K562 (cell line): Measurements from ENCODE around the gene NAIF1. TPM values are rescaled to one million over a fixed set of nuclear protein-coding genes. Genes with fewer than 3 reads are reported as not detected.

Experiments
- ATAC-seq: fragments of 200-7000 bp; cut with Tn5 transposase; 3 replicates; pipeline ENCODE4 v1.9.1; 2020; ENCODE audit warnings: moderate library complexity
- BruUV-seq: library from RNA; stranded (reverse); fragments of 400-500 nt; replicated peaks from 2 replicates; lab custom pipeline; 2021; lab: Mats Ljungman, UMichigan
- CTCF ChIA-PET: fragments of 300-600 bp; formaldehyde crosslinking; extraction: SDS; loops from one replicate; lab custom pipeline; 2021; ENCODE audit warnings: low intra/inter-chr PET ratio; lab: Yijun Ruan, JAX
- POLR2A ChIA-PET: fragments of 300-600, 350-650 bp; sonication (Branson Sonifier 250); formaldehyde crosslinking; extraction: SDS; loops from one replicate; lab custom pipeline; 2021; ENCODE audit warnings: antibody characterized with exemption, inconsistent platforms; lab: Yijun Ruan, JAX
- DNase-seq, 4 experiments: peaks; one replicate each; pipeline versions ENCODE4 v3.0.0 to v3.0.0-alpha.2; 2011 to 2018; ENCODE audit warnings: low spot score in 3 of 4, mixed read lengths in 3 of 4; ENCODE audit errors: extremely low read depth in 1 of 4
- FAIRE-seq: peaks from 2 replicates; lab custom pipeline; 2011; peaks lifted over from hg19 to GRCh38; lab: Jason Lieb, UNC
- H2AFZ ChIP-seq: 2 replicates; pipeline ENCODE4 v1.6.0; 2011; ENCODE audit warnings: low read depth, low read length, control low read depth, inconsistent platforms
- H3K27ac ChIP-seq: fragments of 200-600 bp; 3 replicates; pipeline ENCODE4 v1.8.0; 2011; ENCODE audit warnings: low read depth, mild to moderate bottlenecking, control low read depth, inconsistent platforms, low read length, moderate library complexity, mixed read lengths; ENCODE audit errors: extremely low read depth
- H3K27me3 ChIP-seq, 2 experiments: fragments of 300-600 bp in 1 of 2; 2 replicates in 1 of 2; 3 replicates in 1 of 2; pipeline versions ENCODE4 v1.6.0 to v1.8.0; 2011; ENCODE audit warnings: inconsistent platforms in 2 of 2, low read length in 2 of 2, mild to moderate bottlenecking in 1 of 2, mixed read lengths in 1 of 2, moderate library complexity in 1 of 2; ENCODE audit not compliant: control insufficient read depth in 2 of 2, insufficient read depth in 2 of 2
- H3K36me3 ChIP-seq: fragments of 300-600 bp; 3 replicates; pipeline ENCODE4 v1.8.0; 2011; ENCODE audit warnings: mild to moderate bottlenecking, low read length, inconsistent platforms; ENCODE audit not compliant: control insufficient read depth, insufficient read depth
- H3K4me1 ChIP-seq, 2 experiments: fragments of 200-600 bp in 1 of 2; replicated peaks in 1 of 2; 2 replicates in 1 of 2; 3 replicates in 1 of 2; pipeline versions ENCODE4 v1.5.1 to v1.8.0; 2011; ENCODE audit warnings: inconsistent platforms in 2 of 2, low read length in 2 of 2, mild to moderate bottlenecking in 1 of 2, mixed read lengths in 1 of 2, moderate library complexity in 1 of 2; ENCODE audit not compliant: control insufficient read depth in 2 of 2, insufficient read depth in 2 of 2
- H3K4me2 ChIP-seq: 2 replicates; pipeline ENCODE4 v1.6.1; 2011; ENCODE audit warnings: low read length, control low read depth, inconsistent platforms, mixed read lengths; ENCODE audit not compliant: insufficient read depth
- H3K4me3 ChIP-seq: fragments of 200-600 bp; sonication (generic), shearing (Covaris generic); 2 replicates; pipeline ENCODE4 v1.5.1; 2016; ENCODE audit warnings: control low read depth, inconsistent platforms
- H3K79me2 ChIP-seq: fragments of 200-600 bp; 3 replicates; pipeline ENCODE4 v1.8.0; 2011; ENCODE audit warnings: low read length, inconsistent platforms; ENCODE audit not compliant: control insufficient read depth, insufficient read depth
- H3K9ac ChIP-seq, 2 experiments: 2 replicates each; pipeline versions ENCODE4 v1.6.0 to v1.6.1; 2011; ENCODE audit warnings: low read depth in 2 of 2, low read length in 2 of 2, control low read depth in 1 of 2, inconsistent platforms in 1 of 2, mild to moderate bottlenecking in 1 of 2, mixed read lengths in 1 of 2; ENCODE audit not compliant: insufficient read depth in 1 of 2
- H3K9me1 ChIP-seq: one replicate; pipeline ENCODE4 v1.6.0; 2011; ENCODE audit warnings: inconsistent platforms, mild to moderate bottlenecking, low read length, moderate library complexity; ENCODE audit not compliant: control insufficient read depth, insufficient read depth
- H3K9me3 ChIP-seq: replicated peaks from 2 replicates; pipeline ENCODE4 v1.5.1; 2011; ENCODE audit warnings: low read depth, low read length, inconsistent platforms; ENCODE audit not compliant: control insufficient read depth, insufficient read depth
- H4K20me1 ChIP-seq: replicated peaks from 2 replicates; pipeline ENCODE4 v1.6.1; 2011; ENCODE audit warnings: low read length, inconsistent platforms, mixed read lengths; ENCODE audit not compliant: control insufficient read depth, insufficient read depth
- ATF6 ChIP-seq: sonication (generic); formaldehyde crosslinking; IDR thresholded peaks from 2 replicates; pipeline ENCODE4 v1.4.0; 2020; ENCODE audit warnings: mild to moderate bottlenecking, missing genetic modification reagents
- BRF2 ChIP-seq: IDR thresholded peaks from 3 replicates; pipeline ENCODE4 v1.6.1; 2011; ENCODE audit warnings: borderline replicate concordance, mild to moderate bottlenecking; ENCODE audit not compliant: insufficient read length, insufficient read depth
- CBFA2T3 ChIP-seq: fragments of 450-650 bp; IDR thresholded peaks from 2 replicates; pipeline ENCODE4 v1.6.1; 2017
- CC2D1A ChIP-seq: fragments of 450-650 bp; IDR thresholded peaks from 2 replicates; pipeline ENCODE4 v1.6.1; 2017; ENCODE audit warnings: mild to moderate bottlenecking
- COPS2 ChIP-seq: fragments of 450-650 bp; conservative IDR thresholded peaks from 2 replicates; pipeline ENCODE4 v1.6.1; 2016; ENCODE audit warnings: mild to moderate bottlenecking, moderate library complexity
- FIP1L1 ChIP-seq: fragments of 200-400 bp; formaldehyde crosslinking; IDR thresholded peaks from 2 replicates; pipeline ENCODE4 v1.6.1; 2018; ENCODE audit warnings: mild to moderate bottlenecking, low read depth, low read length; ENCODE audit not compliant: poor library complexity, severe bottlenecking
- PRPF4 ChIP-seq: fragments of 200-400 bp; formaldehyde crosslinking; IDR thresholded peaks from one replicate; pipeline ENCODE4 v1.6.1; 2017; ENCODE audit warnings: low read length, low read depth, mild to moderate bottlenecking; ENCODE audit not compliant: insufficient read depth, poor library complexity, severe bottlenecking
- RBBP5 ChIP-seq: fragments of 200-600 bp; sonication (generic); IDR thresholded peaks from 2 replicates; pipeline ENCODE4 v1.6.1; 2012; ENCODE audit warnings: borderline replicate concordance, mild to moderate bottlenecking, low read length, control low read depth, inconsistent platforms; ENCODE audit not compliant: insufficient read depth, poor library complexity, severe bottlenecking
- TARDBP ChIP-seq: fragments of 450-650 bp; IDR thresholded peaks from 2 replicates; pipeline ENCODE4 v1.6.1; 2016
- ZNF124 ChIP-seq: sonication (generic); formaldehyde crosslinking; IDR thresholded peaks from 2 replicates; pipeline ENCODE4 v1.8.1; 2022; ENCODE audit warnings: missing genetic modification reagents
- WGBS: fragments of 100-300 bp; shearing (Covaris generic); methylation state at CpG from one replicate; pipeline ENCODE4 v1.1.6; 2016; ENCODE audit warnings: low coverage, mixed read lengths; ENCODE audit not compliant: insufficient coverage; ENCODE audit errors: missing lambda C conversion rate; 5-methylcytosine and 5-hydroxymethylcytosine counted together
- in situ Hi-C: fragments of 300-500 bp; cut with MboI; formaldehyde crosslinking; loops from 4 replicates; pipeline ENCODE4 v1.15.0; 2018; ENCODE audit warnings: inconsistent platforms, mixed read lengths
- intact Hi-C: fragments of 100-400 bp; cut with micrococcal nuclease; formaldehyde crosslinking; loops from 2 replicates; pipeline ENCODE4 v1.14.2; 2022
- polyA plus RNA-seq, 8 experiments: library from polyadenylated mRNA; depleted of rRNA in 4 of 8; stranded (reverse) in 5 of 8; unstranded in 3 of 8; fragments of >200 nt; fragmentation: Nextera tagmentation in 2 of 8; fragmentation: Illumina TruSeq in 1 of 8; extraction: Ambion mirVana in 2 of 8; extraction: Trizol in 1 of 8; gene quantifications; 2 replicates each; pipeline versions ENCODE4 v1.2.1 to v1.2.3, GENCODE V29; 2011 to 2014; ENCODE audit warnings: inconsistent platforms in 1 of 8, missing spikeins in 1 of 8
- total RNA-seq, 7 experiments: library from RNA; depleted of rRNA in 6 of 7; stranded (reverse); fragments of >200 nt in 6 of 7; fragmentation: Illumina TruSeq in 2 of 7; extraction: Trizol in 2 of 7; gene quantifications; 2 replicates each; pipeline versions ENCODE4 v1.2.1 to v1.2.3, GENCODE V29; 2011 to 2021; ENCODE audit warnings: low replicate concordance in 1 of 7
- TF ChIP-seq, protein P1 (sequence below): IDR thresholded peaks from 2 replicates; pipeline ENCODE4 v1.6.1; 2012; ENCODE audit warnings: low read depth, low read length, improper control_type of control experiment, borderline replicate concordance
- TF ChIP-seq, protein P2 (sequence below): fragments of 250-450 bp; sonication (Bioruptor Pico); IDR thresholded peaks from 2 replicates; pipeline ENCODE4 v1.4.0; 2020

NAIF1 gene
- total and polyA plus RNA-seq, 9 of the 15 experiments (the other 6 are each of a cell fraction or from before 2014, with no cell fraction given): 4.8 to 26.6 (median 17.2) TPM

DNA sequence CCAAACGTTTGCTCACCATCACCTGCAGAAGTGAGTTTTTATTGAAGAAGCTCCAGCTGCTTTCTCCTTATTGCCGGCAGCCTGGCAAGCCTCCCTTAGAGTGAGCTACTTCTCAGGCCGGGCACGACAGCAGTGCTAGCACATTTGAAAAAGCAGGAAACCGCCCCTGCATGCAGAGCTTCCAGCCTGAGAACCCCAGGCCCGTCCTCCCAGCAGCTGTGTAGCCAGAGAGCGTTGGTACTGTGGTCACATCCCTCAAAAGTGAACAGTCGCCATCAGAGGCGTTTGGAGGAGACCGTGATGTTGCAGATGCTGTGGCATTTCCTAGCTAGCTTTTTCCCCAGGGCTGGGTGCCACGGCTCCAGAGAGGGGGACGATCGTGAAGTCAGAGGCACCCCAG, 24.5 kb upstream of the NAIF1 start:
- H3K36me3 ChIP-seq: peaks cover 70% of the 10 kb centered on the region
- no peaks in the 10 kb centered on the region for H3K9me1 ChIP-seq
- H3K9ac ChIP-seq: peak overlapping the region; percentile 38 to 65; a peak in 3 of 4 replicates
- H2AFZ ChIP-seq: no peak overlapping the region
- H4K20me1 ChIP-seq: no peaks in the 10 kb centered on the region
- in situ Hi-C loops: no loop called here
- 71% methylated on average over 12 of the region's 13 CpGs for WGBS
- H3K4me2 ChIP-seq: no peak overlapping the region
- ATAC-seq: no peak
- ChIA-PET POLR2A (interaction anchor here (0.5 to 5.6 kb wide), 3 partner anchors 12 to 386 kb away, joined by 3 to 82 read pairs (median 3); no protein-coding TSS in a partner anchor), CTCF (no interaction called here)
- no peaks in the 10 kb centered on the region for H3K27me3 ChIP-seq
- H3K4me3 ChIP-seq: no peak overlapping the region
- DNase-seq: no peak
- peak overlapping the region; percentile 89; the same call in 2 of the 3 replicates for H3K27ac ChIP-seq
- peaks cover 67 to 77% of the 10 kb centered on the region in 2 experiments for H3K4me1 ChIP-seq
- H3K79me2 ChIP-seq: peaks cover 90% of the 10 kb centered on the region
- H3K9me3 ChIP-seq: no peaks in the 10 kb centered on the region
- no peak for FAIRE-seq
- intact Hi-C loops: no loop called here
- no TSS peak for BruUV-seq
- TF ChIP-seq CC2D1A (no peak), ATF6 (CRISPR knock-in tag) (no peak), FIP1L1 (no peak), RBBP5 (peak; percentile 28), ZNF124 (CRISPR knock-in tag) (no peak), CBFA2T3 (no peak), BRF2 (no peak), TARDBP (no peak), PRPF4 (no peak), COPS2 (no peak)
- TF ChIP-seq, protein P1, sequence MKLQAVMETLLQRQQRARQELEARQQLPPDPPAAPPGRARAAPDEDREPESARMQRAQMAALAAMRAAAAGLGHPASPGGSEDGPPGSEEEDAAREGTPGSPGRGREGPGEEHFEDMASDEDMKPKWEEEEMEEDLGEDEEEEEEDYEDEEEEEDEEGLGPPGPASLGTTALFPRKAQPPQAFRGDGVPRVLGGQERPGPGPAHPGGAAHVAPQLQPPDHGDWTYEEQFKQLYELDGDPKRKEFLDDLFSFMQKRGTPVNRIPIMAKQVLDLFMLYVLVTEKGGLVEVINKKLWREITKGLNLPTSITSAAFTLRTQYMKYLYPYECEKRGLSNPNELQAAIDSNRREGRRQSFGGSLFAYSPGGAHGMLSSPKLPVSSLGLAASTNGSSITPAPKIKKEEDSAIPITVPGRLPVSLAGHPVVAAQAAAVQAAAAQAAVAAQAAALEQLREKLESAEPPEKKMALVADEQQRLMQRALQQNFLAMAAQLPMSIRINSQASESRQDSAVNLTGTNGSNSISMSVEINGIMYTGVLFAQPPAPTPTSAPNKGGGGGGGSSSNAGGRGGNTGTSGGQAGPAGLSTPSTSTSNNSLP: no peak
- TF ChIP-seq, protein P2, sequence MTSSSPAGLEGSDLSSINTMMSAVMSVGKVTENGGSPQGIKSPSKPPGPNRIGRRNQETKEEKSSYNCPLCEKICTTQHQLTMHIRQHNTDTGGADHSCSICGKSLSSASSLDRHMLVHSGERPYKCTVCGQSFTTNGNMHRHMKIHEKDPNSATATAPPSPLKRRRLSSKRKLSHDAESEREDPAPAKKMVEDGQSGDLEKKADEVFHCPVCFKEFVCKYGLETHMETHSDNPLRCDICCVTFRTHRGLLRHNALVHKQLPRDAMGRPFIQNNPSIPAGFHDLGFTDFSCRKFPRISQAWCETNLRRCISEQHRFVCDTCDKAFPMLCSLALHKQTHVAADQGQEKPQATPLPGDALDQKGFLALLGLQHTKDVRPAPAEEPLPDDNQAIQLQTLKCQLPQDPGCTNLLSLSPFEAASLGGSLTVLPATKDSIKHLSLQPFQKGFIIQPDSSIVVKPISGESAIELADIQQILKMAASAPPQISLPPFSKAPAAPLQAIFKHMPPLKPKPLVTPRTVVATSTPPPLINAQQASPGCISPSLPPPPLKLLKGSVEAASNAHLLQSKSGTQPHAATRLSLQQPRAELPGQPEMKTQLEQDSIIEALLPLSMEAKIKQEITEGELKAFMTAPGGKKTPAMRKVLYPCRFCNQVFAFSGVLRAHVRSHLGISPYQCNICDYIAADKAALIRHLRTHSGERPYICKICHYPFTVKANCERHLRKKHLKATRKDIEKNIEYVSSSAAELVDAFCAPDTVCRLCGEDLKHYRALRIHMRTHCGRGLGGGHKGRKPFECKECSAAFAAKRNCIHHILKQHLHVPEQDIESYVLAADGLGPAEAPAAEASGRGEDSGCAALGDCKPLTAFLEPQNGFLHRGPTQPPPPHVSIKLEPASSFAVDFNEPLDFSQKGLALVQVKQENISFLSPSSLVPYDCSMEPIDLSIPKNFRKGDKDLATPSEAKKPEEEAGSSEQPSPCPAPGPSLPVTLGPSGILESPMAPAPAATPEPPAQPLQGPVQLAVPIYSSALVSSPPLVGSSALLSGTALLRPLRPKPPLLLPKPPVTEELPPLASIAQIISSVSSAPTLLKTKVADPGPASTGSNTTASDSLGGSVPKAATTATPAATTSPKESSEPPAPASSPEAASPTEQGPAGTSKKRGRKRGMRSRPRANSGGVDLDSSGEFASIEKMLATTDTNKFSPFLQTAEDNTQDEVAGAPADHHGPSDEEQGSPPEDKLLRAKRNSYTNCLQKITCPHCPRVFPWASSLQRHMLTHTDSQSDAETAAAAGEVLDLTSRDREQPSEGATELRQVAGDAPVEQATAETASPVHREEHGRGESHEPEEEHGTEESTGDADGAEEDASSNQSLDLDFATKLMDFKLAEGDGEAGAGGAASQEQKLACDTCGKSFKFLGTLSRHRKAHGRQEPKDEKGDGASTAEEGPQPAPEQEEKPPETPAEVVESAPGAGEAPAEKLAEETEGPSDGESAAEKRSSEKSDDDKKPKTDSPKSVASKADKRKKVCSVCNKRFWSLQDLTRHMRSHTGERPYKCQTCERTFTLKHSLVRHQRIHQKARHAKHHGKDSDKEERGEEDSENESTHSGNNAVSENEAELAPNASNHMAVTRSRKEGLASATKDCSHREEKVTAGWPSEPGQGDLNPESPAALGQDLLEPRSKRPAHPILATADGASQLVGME (CRISPR knock-in tag): no peak
